ENCODE results near the gene NPY. TPM values are rescaled to one million over a fixed set of nuclear protein-coding genes. Genes with fewer than 3 reads are reported as not detected.
"Not testable (repeated sequence)": the region's sequence is repeated elsewhere in the genome, so short reads cannot be mapped to it uniquely, and the experiment has no call there.

NPY gene
- polyA plus RNA-seq, 4 donors = 1.6 to 96.4 (median 7.2) TPM

DNA sequence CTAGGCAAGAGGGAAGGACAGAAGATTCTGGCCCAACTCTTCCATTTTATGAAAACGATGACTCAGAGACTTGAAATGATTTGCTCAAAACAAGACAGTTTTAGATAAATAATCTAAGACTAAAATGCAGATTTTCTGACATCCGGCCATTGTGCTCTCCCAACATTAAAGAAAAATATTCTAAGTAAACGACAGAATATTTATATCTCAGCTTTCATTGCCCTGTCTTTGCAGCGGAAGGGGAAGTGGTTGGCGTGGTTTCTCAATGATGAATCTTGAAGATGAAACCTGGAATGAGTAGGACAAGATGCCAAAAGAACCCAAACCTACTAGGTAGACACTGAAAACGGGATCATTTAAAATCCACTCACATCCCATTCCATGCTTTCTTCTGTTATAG, 28.9 kb upstream of the NPY start:
- peaks cover 0 to 2% (median 0%) of the 10 kb centered on the region in 3 donors for H3K27me3 ChIP-seq (ENCODE audit: control insufficient read depth in 3 of 3, insufficient read depth in 3 of 3, low read length in 3 of 3)
- 60 to 82% (median 71%) methylated on average over 6 of the region's 6 CpGs for WGBS, 3 donors
- FAIRE-seq (no peak), DNase-seq (no peak)
- H3K36me3 ChIP-seq (ENCODE audit: control insufficient read depth in 3 of 3, insufficient read depth in 2 of 3, low read depth in 1 of 3, low read length in 3 of 3) = no peaks in the 10 kb centered on the region
- H3K9me3 ChIP-seq (ENCODE audit: control insufficient read depth in 2 of 2, insufficient read depth in 1 of 2, low read depth in 1 of 2, low read length in 1 of 2) = peaks cover 0 to 14% of the 10 kb centered on the region in 2 donors
- H3K4me1 ChIP-seq (ENCODE audit: control insufficient read depth in 3 of 3, insufficient read depth in 2 of 3, low read depth in 1 of 3, low read length in 2 of 3) = no peaks in the 10 kb centered on the region
- H3K4me3 ChIP-seq (ENCODE audit: low read depth in 1 of 3, low read length in 3 of 3) = no peak overlapping the region
- H3K27ac ChIP-seq (ENCODE audit: low read depth in 1 of 3, low read length in 2 of 3) = no peak overlapping the region

DNA sequence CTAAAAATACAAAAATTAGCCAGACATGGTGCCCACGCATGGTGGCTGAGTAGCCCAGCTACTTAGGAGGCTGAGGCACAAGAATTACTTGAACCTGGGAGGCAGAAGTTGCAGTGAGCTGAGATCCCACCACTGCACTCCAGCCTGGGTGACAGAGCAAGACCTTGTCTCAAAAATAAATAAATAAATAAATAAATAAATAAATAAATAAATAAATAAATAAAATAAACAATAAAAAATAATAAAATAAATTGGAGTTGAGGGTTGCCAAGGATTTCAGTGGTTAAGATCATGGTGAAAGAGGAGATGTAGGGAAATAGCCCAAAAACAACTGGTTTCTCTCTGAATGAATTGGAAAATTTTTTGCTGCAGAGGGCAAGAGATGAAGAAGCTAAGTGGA, 25.7 kb upstream of the NPY start:
- H3K27ac ChIP-seq (ENCODE audit: low read depth in 1 of 3, low read length in 2 of 3); H3K36me3 ChIP-seq (ENCODE audit: control insufficient read depth in 3 of 3, insufficient read depth in 2 of 3, low read depth in 1 of 3, low read length in 3 of 3); H3K4me1 ChIP-seq (ENCODE audit: control insufficient read depth in 3 of 3, insufficient read depth in 2 of 3, low read depth in 1 of 3, low read length in 2 of 3); DNase-seq; H3K27me3 ChIP-seq (ENCODE audit: control insufficient read depth in 3 of 3, insufficient read depth in 3 of 3, low read length in 3 of 3); H3K4me3 ChIP-seq (ENCODE audit: low read depth in 1 of 3, low read length in 3 of 3); FAIRE-seq; H3K9me3 ChIP-seq (ENCODE audit: control insufficient read depth in 2 of 2, insufficient read depth in 1 of 2, low read depth in 1 of 2, low read length in 1 of 2): not testable (repeated sequence)
- WGBS, 3 donors = 89 to 93% (median 93%) methylated on average over 1 of the region's 1 CpG

DNA sequence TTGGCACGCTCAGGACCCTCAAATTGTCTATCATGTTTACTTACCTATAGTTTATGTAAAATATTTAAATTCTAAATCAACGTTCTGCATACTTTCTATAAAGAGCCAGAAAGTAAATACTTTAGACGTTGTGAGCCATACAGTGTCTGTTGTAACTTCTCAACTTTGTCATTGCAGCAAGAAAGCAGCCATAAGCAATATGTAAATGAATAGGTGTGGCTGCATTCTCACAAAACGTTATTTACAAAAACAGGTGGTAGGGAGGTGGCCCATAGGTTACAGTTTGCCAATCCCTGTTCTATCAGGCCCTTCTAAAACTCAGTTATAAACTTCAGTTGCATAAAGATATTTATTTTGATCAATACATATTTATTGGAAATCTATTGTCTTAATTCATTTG, 12.1 kb upstream of the NPY start:
- no peak overlapping the region for H3K4me3 ChIP-seq (ENCODE audit: low read depth in 1 of 3, low read length in 3 of 3)
- WGBS, 3 donors = 43 to 51% (median 48%) methylated on average over 4 of the region's 4 CpGs
- FAIRE-seq (no peak), DNase-seq (no peak)
- no peaks in the 10 kb centered on the region for H3K27me3 ChIP-seq (ENCODE audit: control insufficient read depth in 3 of 3, insufficient read depth in 3 of 3, low read length in 3 of 3)
- no peaks in the 10 kb centered on the region for H3K9me3 ChIP-seq (ENCODE audit: control insufficient read depth in 2 of 2, insufficient read depth in 1 of 2, low read depth in 1 of 2, low read length in 1 of 2)
- no peaks in the 10 kb centered on the region for H3K36me3 ChIP-seq (ENCODE audit: control insufficient read depth in 3 of 3, insufficient read depth in 2 of 3, low read depth in 1 of 3, low read length in 3 of 3)
- H3K4me1 ChIP-seq (ENCODE audit: control insufficient read depth in 3 of 3, insufficient read depth in 2 of 3, low read depth in 1 of 3, low read length in 2 of 3) = no peaks in the 10 kb centered on the region
- no peak overlapping the region for H3K27ac ChIP-seq (ENCODE audit: low read depth in 1 of 3, low read length in 2 of 3)

DNA sequence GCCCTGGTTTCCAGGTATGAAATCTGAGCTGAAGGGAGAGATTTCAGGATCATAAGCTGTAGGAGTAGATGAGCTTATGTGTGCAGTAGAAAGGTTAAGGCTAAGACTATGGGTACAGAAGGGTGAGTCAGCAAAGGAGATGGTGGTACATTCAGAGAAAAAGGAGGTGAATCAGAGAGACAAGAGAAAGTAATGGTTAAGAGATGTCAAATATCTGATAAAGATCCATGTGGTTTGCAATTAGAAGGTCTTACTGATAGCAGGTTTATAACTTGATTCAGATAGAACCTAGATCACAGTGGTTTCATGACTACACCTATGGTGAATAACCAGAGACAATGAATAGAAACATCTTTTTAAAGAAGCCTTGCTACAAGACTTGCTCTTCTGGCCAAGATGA, 4.5 kb upstream of the NPY start:
- Histone ChIP-seq H3K4me1 (ENCODE audit: control insufficient read depth in 3 of 3, insufficient read depth in 2 of 3, low read depth in 1 of 3, low read length in 2 of 3) (peaks cover 0 to 3% (median 0%) of the 10 kb centered on the region in 3 donors), H3K4me3 (ENCODE audit: low read depth in 1 of 3, low read length in 3 of 3) (no peak overlapping the region), H3K9me3 (ENCODE audit: control insufficient read depth in 2 of 2, insufficient read depth in 1 of 2, low read depth in 1 of 2, low read length in 1 of 2) (no peaks in the 10 kb centered on the region), H3K27me3 (ENCODE audit: control insufficient read depth in 3 of 3, insufficient read depth in 3 of 3, low read length in 3 of 3) (peaks cover 0 to 28% (median 2%) of the 10 kb centered on the region in 3 donors), H3K27ac (ENCODE audit: low read depth in 1 of 3, low read length in 2 of 3) (no peak overlapping the region), H3K36me3 (ENCODE audit: control insufficient read depth in 3 of 3, insufficient read depth in 2 of 3, low read depth in 1 of 3, low read length in 3 of 3) (no peaks in the 10 kb centered on the region)
- no peak for DNase-seq
- no peak for FAIRE-seq

DNA sequence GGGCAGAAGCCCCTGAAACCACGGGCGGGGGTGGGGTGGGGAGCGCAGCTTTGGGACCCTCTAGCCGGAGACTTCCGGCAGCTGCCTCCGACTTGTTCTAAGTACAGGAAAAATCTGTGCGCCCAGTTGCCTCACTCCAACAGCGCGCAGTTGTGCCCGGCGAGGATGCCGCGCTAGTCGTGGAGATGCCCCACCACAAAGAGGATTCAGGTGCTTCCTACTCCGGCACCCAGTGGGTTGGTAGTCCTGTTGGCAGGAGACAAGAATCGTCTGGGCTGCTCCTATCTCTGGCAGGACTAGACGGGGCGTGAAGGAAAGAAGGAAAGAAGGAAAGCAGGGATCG, 465 bp upstream of the NPY start:
- H3K4me3 ChIP-seq (ENCODE audit: low read depth in 1 of 3, low read length in 3 of 3) = peak overlapping the region in 2 of 3 donors; percentile 36 to 38
- H3K36me3 ChIP-seq (ENCODE audit: control insufficient read depth in 3 of 3, insufficient read depth in 2 of 3, low read depth in 1 of 3, low read length in 3 of 3) = no peaks in the 10 kb centered on the region
- 3 to 6% (median 4%) methylated on average over 16 to 19 of the region's 19 CpGs for WGBS, 3 donors
- H3K27ac ChIP-seq (ENCODE audit: low read depth in 1 of 3, low read length in 2 of 3) = no peak overlapping the region
- peaks cover 0 to 11% (median 0%) of the 10 kb centered on the region in 3 donors for H3K4me1 ChIP-seq (ENCODE audit: control insufficient read depth in 3 of 3, insufficient read depth in 2 of 3, low read depth in 1 of 3, low read length in 2 of 3)
- DNase-seq (peak in 1 of 2 donors; percentile 31), FAIRE-seq (no peak)
- no peaks in the 10 kb centered on the region for H3K9me3 ChIP-seq (ENCODE audit: control insufficient read depth in 2 of 2, insufficient read depth in 1 of 2, low read depth in 1 of 2, low read length in 1 of 2)
- peaks cover 2 to 47% (median 14%) of the 10 kb centered on the region in 3 donors for H3K27me3 ChIP-seq (ENCODE audit: control insufficient read depth in 3 of 3, insufficient read depth in 3 of 3, low read length in 3 of 3)

DNA sequence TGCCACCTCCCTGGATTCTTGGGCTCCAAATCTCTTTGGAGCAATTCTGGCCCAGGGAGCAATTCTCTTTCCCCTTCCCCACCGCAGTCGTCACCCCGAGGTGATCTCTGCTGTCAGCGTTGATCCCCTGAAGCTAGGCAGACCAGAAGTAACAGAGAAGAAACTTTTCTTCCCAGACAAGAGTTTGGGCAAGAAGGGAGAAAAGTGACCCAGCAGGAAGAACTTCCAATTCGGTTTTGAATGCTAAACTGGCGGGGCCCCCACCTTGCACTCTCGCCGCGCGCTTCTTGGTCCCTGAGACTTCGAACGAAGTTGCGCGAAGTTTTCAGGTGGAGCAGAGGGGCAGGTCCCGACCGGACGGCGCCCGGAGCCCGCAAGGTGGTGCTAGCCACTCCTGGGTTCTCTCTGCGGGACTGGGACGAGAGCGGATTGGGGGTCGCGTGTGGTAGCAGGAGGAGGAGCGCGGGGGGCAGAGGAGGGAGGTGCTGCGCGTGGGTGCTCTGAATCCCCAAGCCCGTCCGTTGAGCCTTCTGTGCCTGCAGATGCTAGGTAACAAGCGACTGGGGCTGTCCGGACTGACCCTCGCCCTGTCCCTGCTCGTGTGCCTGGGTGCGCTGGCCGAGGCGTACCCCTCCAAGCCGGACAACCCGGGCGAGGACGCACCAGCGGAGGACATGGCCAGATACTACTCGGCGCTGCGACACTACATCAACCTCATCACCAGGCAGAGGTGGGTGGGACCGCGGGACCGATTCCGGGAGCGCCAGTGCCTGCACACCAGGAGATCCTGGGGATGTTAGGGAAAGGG, 913 bp downstream of the NPY start:
- 3 to 11% (median 6%) methylated on average over 48 to 51 of the region's 51 CpGs for WGBS, 3 donors
- peaks cover 2 to 50% (median 14%) of the 10 kb centered on the region in 3 donors for H3K27me3 ChIP-seq (ENCODE audit: control insufficient read depth in 3 of 3, insufficient read depth in 3 of 3, low read length in 3 of 3)
- FAIRE-seq = no peak
- no peaks in the 10 kb centered on the region for H3K36me3 ChIP-seq (ENCODE audit: control insufficient read depth in 3 of 3, insufficient read depth in 2 of 3, low read depth in 1 of 3, low read length in 3 of 3)
- peak; percentile 10 to 45 for DNase-seq
- H3K4me3 ChIP-seq (ENCODE audit: low read depth in 1 of 3, low read length in 3 of 3) = peak overlapping the region in 2 of 3 donors; percentile 36 to 38
- H3K4me1 ChIP-seq (ENCODE audit: control insufficient read depth in 3 of 3, insufficient read depth in 2 of 3, low read depth in 1 of 3, low read length in 2 of 3) = peaks cover 0 to 11% (median 0%) of the 10 kb centered on the region in 3 donors
- H3K27ac ChIP-seq (ENCODE audit: low read depth in 1 of 3, low read length in 2 of 3) = no peak overlapping the region
- no peaks in the 10 kb centered on the region for H3K9me3 ChIP-seq (ENCODE audit: control insufficient read depth in 2 of 2, insufficient read depth in 1 of 2, low read depth in 1 of 2, low read length in 1 of 2)

DNA sequence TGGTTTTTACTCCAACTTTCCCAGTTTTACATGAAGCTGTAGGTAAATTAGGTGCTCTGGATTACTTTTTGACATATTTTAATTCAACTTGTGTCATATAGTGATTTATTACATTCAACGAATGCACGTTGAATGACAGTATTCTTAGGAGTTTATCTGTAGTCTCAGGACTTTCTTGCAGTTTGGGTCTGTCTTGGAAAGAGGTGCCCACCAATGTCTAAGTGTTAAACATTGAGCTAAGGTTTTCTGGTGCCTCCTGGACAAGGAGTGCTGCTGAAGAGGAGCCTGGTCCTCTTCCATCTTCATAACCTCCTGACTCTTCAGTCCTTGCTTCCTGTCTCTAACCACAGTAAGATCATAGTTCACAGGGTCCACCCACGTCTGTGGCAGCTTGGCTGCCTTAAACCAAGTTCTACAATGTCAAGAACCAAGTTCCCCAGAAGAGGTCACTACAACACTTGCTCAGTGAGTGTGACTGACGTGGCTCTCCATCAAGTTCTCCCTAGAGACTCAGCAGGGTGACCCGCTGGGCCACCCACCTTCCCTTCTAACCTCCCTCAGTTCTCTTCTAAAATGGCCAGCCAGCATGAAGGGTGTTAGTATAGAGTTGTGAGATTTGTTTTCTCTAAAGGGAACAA, 6.1 kb downstream of the NPY start:
- FAIRE-seq (no peak), DNase-seq (peak; percentile 78 to 81)

DNA sequence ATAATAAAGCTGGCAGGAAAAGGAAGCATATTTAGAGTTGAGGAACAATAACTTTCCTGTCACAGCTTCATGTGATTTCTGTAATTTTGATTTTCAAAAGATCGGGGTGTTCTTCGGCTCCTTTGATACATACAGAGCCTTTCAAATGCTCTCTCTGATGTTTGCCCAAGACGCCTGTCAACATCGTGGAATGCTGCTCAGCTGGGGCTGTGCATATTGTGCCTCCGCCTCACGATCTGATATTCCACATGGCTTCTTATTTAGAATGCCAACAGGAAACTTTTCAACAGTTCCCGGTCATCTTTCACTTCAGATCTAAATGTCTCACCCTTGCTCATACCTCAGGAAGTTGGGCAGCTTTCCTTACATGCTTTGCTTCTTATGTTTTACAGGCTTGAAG, 7.3 kb downstream of the NPY start:
- FAIRE-seq = no peak

More for the DNA sequence above, 6.1 kb downstream of the NPY start:
- peaks cover 0 to 3% (median 0%) of the 10 kb centered on the region in 3 donors for H3K4me1 ChIP-seq (ENCODE audit: control insufficient read depth in 3 of 3, insufficient read depth in 2 of 3, low read depth in 1 of 3, low read length in 2 of 3)
- no peaks in the 10 kb centered on the region for H3K36me3 ChIP-seq (ENCODE audit: control insufficient read depth in 3 of 3, insufficient read depth in 2 of 3, low read depth in 1 of 3, low read length in 3 of 3)
- peaks cover 2 to 16% (median 9%) of the 10 kb centered on the region in 3 donors for H3K27me3 ChIP-seq (ENCODE audit: control insufficient read depth in 3 of 3, insufficient read depth in 3 of 3, low read length in 3 of 3)
- H3K9me3 ChIP-seq (ENCODE audit: control insufficient read depth in 2 of 2, insufficient read depth in 1 of 2, low read depth in 1 of 2, low read length in 1 of 2) = no peaks in the 10 kb centered on the region
- 18 to 23% (median 22%) methylated on average over 5 of the region's 5 CpGs for WGBS, 3 donors
- no peak overlapping the region for H3K27ac ChIP-seq (ENCODE audit: low read depth in 1 of 3, low read length in 2 of 3)
- H3K4me3 ChIP-seq (ENCODE audit: low read depth in 1 of 3, low read length in 3 of 3) = no peak overlapping the region

More for the DNA sequence above, 7.3 kb downstream of the NPY start:
- no peak for DNase-seq
- Histone ChIP-seq H3K27me3 (ENCODE audit: control insufficient read depth in 3 of 3, insufficient read depth in 3 of 3, low read length in 3 of 3) (peaks cover 0 to 9% (median 3%) of the 10 kb centered on the region in 3 donors), H3K4me3 (ENCODE audit: low read depth in 1 of 3, low read length in 3 of 3) (no peak overlapping the region), H3K9me3 (ENCODE audit: control insufficient read depth in 2 of 2, insufficient read depth in 1 of 2, low read depth in 1 of 2, low read length in 1 of 2) (no peaks in the 10 kb centered on the region), H3K4me1 (ENCODE audit: control insufficient read depth in 3 of 3, insufficient read depth in 2 of 3, low read depth in 1 of 3, low read length in 2 of 3) (no peaks in the 10 kb centered on the region), H3K27ac (ENCODE audit: low read depth in 1 of 3, low read length in 2 of 3) (no peak overlapping the region), H3K36me3 (ENCODE audit: control insufficient read depth in 3 of 3, insufficient read depth in 2 of 3, low read depth in 1 of 3, low read length in 3 of 3) (no peaks in the 10 kb centered on the region)
- 69 to 79% (median 71%) methylated on average over 7 of the region's 7 CpGs for WGBS, 3 donors

Measured in small intestine (tissue), 7 donors.